ENCODE measurements around the gene GMPR. TPM values are rescaled to one million over a fixed set of nuclear protein-coding genes. Genes with fewer than 3 reads are reported as not detected.

The GMPR gene
- total RNA-seq, 4 donors from 2014 or later = 14.0 to 21.8 (median 15.8) TPM

- H3K27ac ChIP-seq = peak overlapping the region; percentile 5 to 87 (median 68)
- DNase-seq (ENCODE audit: low spot score in 2 of 2) = no peak
- TF ChIP-seq CTCF (IDR thresholded peaks at IDR 0.05) (no peak), POLR2A (IDR thresholded peaks at IDR 0.05) (no peak), EP300 (IDR thresholded peaks at IDR 0.05) (no peak)
- H3K4me1 ChIP-seq = peaks cover 0 to 34% (median 17%) of the 10 kb centered on the region in 4 donors
- no peaks in the 10 kb centered on the region for H3K27me3 ChIP-seq
- peak overlapping the region in 3 of 4 donors; percentile 2 to 15 (median 15) for H3K4me3 ChIP-seq
- WGBS, 2 donors = 59 to 66% methylated on average over 21 of the region's 21 CpGs
- H3K9me3 ChIP-seq = no peaks in the 10 kb centered on the region
- peaks cover 0 to 2% (median 0%) of the 10 kb centered on the region in 3 donors for H3K36me3 ChIP-seq
These were observed 82.3 kb downstream of the GMPR start for GRCh38 chr6:16320533-16321340.

GRCh38 chr6:16321341-16321710, 82.9 kb downstream of the GMPR start:
- H3K9me3 ChIP-seq = no peaks in the 10 kb centered on the region
- TF ChIP-seq POLR2A (IDR thresholded peaks at IDR 0.05) (no peak), EP300 (IDR thresholded peaks at IDR 0.05) (no peak), CTCF (IDR thresholded peaks at IDR 0.05) (no peak)
- H3K4me3 ChIP-seq = no peak overlapping the region
- H3K36me3 ChIP-seq = peaks cover 0 to 7% (median 1%) of the 10 kb centered on the region in 3 donors
- peak overlapping the region in 2 of 4 donors; percentile 67 to 87 for H3K27ac ChIP-seq
- WGBS, 2 donors = 89 to 90% methylated on average over 7 of the region's 7 CpGs
- H3K4me1 ChIP-seq = peaks cover 0 to 34% (median 17%) of the 10 kb centered on the region in 4 donors
- H3K27me3 ChIP-seq = no peaks in the 10 kb centered on the region
- DNase-seq (ENCODE audit: low spot score in 2 of 2) = no peak

- no peak for TF ChIP-seq POLR2A (IDR thresholded peaks at IDR 0.05)
- no peak for TF ChIP-seq EP300 (IDR thresholded peaks at IDR 0.05)
- TF ChIP-seq CTCF (IDR thresholded peaks at IDR 0.05) = no peak
- Histone ChIP-seq H3K27me3 (no peaks in the 10 kb centered on the region), H3K9me3 (no peaks in the 10 kb centered on the region), H3K4me3 (no peak overlapping the region), H3K4me1 (peaks cover 0 to 33% (median 17%) of the 10 kb centered on the region in 4 donors), H3K36me3 (peaks cover 0 to 12% (median 6%) of the 10 kb centered on the region in 3 donors), H3K27ac (no peak overlapping the region)
- no peak for DNase-seq (ENCODE audit: low spot score in 2 of 2)
- 93 to 98% methylated on average over 11 of the region's 11 CpGs for WGBS, 2 donors
These were observed 83.4 kb downstream of the GMPR start for GRCh38 chr6:16321826-16322225.

- Histone ChIP-seq H3K4me3 (no peak overlapping the region), H3K4me1 (peaks cover 0 to 31% (median 17%) of the 10 kb centered on the region in 4 donors), H3K27me3 (no peaks in the 10 kb centered on the region), H3K9me3 (no peaks in the 10 kb centered on the region), H3K27ac (peak overlapping the region in 2 of 4 donors; percentile 28 to 34), H3K36me3 (peaks cover 0 to 22% (median 6%) of the 10 kb centered on the region in 3 donors)
- WGBS, 2 donors = 69% methylated on average over 11 of the region's 11 CpGs
- DNase-seq (ENCODE audit: low spot score in 2 of 2) = peak in 1 of 2 donors; percentile 33
- TF ChIP-seq EP300 (IDR thresholded peaks at IDR 0.05) = no peak
- no peak for TF ChIP-seq POLR2A (IDR thresholded peaks at IDR 0.05)
- no peak for TF ChIP-seq CTCF (IDR thresholded peaks at IDR 0.05)
These were observed 84.4 kb downstream of the GMPR start for GRCh38 chr6:16322666-16323312.

- Histone ChIP-seq H3K27ac (no peak overlapping the region), H3K4me1 (peaks cover 0 to 31% (median 15%) of the 10 kb centered on the region in 4 donors), H3K9me3 (no peaks in the 10 kb centered on the region), H3K36me3 (peaks cover 0 to 28% (median 6%) of the 10 kb centered on the region in 3 donors), H3K27me3 (no peaks in the 10 kb centered on the region), H3K4me3 (no peak overlapping the region)
- no peak for DNase-seq (ENCODE audit: low spot score in 2 of 2)
- TF ChIP-seq EP300 (IDR thresholded peaks at IDR 0.05) = no peak
- 98% methylated on average over 2 of the region's 2 CpGs for WGBS, 2 donors
These were observed 85.8 kb downstream of the GMPR start for GRCh38 chr6:16324184-16324583.
